ENCODE results near the gene BCCIP.

Gene BCCIP

DNA sequence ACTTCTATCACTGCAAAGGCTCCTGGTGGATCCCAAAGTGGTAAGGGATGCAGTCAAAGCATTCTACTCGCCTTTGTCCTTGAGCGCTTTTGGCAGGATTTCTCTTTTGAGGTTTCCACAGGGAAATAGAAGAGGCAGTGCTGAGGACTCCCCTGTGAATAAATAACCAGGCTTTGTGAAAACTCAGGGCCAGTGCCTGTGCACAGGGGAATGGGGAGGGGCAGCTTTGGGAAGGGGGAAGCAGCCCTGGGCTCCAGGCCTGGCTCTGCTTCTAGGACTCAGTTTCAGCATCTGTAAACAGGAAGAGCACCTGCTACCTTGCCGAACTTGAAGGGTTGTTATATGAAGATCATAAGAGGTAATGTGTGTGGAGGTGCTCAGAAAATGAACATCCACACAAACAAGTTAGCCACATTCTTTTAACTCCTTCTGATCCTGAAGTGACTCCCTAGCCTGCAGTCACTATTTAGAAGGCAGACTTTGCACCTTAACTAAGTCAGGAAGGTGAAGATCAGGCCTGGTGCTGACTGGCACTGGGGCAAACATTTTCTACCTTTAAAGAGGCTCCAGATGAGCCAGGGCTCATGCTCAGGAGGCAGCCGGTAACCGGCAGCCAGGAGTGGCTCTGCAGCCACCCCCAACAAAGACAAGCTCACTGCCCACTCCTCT is 25.2 kb upstream of the BCCIP start:
- no peak for DNase-seq (ENCODE audit: low spot score)

- DNase-seq (ENCODE audit: low spot score), result no peak
These were observed 23.7 kb upstream of the BCCIP start for GRCh38 chr10:125799451-125800182.

DNA sequence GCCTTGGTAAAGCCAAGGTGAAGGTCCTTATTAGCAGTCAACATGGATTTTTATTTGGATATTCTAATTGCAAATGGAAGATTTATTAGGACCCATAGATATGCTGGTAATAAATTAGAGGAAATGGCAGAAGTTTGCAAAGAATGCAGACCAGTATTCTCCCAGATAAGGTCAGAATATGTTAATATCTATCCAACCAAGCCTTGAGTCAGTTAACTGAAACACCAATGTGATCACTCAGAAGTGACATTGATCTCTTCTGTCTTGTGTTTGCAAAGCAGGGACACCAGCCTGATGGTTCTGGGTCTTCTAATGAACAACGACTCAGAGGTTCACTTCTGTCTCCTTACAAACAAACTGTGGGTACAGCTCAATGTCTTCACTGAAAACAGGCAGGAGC is 21.8 kb upstream of the BCCIP start:
- DNase-seq (ENCODE audit: low spot score), result no peak

- DNase-seq (ENCODE audit: low spot score), result no peak
These were observed 21.2 kb upstream of the BCCIP start for GRCh38 chr10:125802131-125802530.

- DNase-seq (ENCODE audit: low spot score), result no peak
These were observed 20.6 kb upstream of the BCCIP start for GRCh38 chr10:125802739-125803138.

- DNase-seq (ENCODE audit: low spot score), result no peak
These were observed 15.3 kb upstream of the BCCIP start for GRCh38 chr10:125808047-125808446.

DNA sequence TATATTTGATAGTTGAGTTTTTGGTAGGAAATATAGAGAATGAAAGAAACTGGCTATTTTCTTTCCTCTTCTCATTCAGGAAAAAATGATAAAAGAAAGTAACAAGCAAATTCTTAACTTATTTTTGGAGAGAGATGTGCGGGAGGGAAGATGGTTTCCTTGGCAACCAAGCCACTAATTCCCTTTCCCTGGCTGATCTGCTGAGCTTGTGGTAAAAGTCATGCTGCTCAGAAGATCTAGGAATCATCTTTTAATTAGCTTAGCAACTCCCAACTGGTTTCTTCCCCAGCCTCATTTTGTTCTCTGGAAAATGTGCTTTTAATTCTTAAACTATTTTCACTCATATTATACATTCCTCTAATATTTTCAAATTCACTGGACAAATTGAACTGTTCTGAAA is 12.1 kb upstream of the BCCIP start:
- DNase-seq (ENCODE audit: low spot score), result no peak

GRCh38 chr10:125812128-125812750 is 11.1 kb upstream of the BCCIP start:
- DNase-seq (ENCODE audit: low spot score), result no peak

- DNase-seq (ENCODE audit: low spot score), result no peak
These were observed 7.6 kb upstream of the BCCIP start for GRCh38 chr10:125815764-125816163.

GRCh38 chr10:125816548-125816947 is 6.8 kb upstream of the BCCIP start:
- no peak for DNase-seq (ENCODE audit: low spot score)

GRCh38 chr10:125817337-125817946 is 5.9 kb upstream of the BCCIP start:
- no peak for DNase-seq (ENCODE audit: low spot score)

DNA sequence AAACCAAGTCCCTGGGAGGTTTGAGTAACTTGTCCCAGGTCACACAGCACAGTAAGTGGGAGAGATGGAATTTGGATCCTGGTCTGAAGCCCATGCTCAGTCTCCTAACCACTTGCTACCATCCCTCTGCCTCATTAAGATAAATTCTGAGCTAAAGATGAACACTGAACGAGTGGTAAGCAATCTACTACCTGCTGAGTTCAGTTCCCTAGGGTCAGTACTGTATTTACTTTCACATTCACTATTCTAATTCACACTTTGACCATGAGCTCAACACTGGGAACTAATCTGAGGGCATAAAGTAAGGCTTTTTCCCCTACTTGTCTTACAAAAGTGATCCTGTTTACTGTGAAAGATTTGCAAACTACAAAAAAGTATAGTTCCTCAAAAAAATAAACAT is 2.6 kb upstream of the BCCIP start:
- DNase-seq (ENCODE audit: low spot score), result no peak

DNA sequence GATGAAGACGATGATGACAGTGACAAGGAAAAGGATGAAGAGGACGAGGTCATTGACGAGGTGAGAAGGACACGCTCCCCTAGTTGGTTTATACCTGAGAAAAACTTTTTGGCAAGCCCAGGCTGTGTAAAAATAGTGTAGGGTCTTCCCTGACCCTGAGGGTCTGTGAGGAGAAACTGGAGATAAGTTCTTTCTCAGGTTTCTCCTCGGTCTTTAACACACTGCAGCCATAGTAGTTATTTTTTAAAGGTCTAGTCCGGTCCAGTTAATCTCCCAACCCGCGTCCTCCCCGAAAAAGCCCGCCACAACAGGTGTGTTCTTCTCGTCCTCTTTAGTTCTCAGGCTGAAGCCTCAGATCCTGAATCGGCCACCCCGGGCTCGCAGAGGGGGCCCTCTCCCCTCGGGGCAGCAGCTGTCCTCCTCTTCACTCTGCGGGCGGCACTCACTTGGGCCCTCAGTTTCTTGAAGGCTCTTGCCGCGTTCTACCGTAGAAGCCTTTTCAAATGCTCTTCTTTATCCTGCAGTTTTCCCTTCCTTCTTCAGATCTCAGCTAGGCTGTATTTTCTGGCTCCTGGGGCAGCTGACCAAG is 411 bp downstream of the BCCIP start:
- no peak for DNase-seq (ENCODE audit: low spot score)

GRCh38 chr10:125824736-125825135 is 1.4 kb downstream of the BCCIP start:
- no peak for DNase-seq (ENCODE audit: low spot score)

DNA sequence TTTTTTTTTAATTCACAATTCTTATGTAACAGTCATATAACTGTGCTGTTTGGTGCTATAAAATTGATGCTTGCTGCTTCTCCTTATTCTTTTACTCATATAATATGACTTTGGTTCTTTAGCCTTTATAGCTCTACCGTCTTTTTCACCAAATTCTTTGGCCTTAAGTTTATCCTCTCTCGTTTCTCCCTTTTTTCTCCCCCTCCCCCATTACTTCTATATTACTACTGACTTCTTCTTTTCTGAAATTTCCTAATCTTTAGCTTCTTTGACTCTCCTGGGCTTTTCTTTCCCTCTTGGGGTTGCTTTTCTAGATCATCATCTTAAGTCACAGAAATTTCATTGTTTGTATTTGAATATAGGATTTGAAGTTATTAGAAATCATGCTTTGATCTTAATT is 3.8 kb downstream of the BCCIP start:
- DNase-seq (ENCODE audit: low spot score), result no peak

DNA sequence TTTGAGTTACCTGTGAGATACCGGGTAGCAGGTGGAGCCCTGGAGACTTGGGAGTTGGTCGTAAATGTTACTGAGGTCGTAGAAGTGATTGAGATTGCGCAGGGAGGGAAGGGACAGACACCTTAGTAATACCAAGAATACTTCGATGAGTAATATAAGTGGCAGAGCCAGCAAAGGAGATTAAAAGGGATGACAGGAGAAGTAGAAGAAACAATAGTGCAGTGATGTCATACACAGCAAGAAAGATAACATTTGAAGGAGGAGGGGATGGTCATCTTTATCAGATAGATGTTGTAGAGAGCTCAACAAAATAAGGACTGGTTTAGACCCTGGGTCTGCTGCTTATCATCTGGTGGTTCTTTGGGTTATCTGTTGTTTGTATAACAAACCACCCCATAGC is 5.0 kb downstream of the BCCIP start:
- no peak for DNase-seq (ENCODE audit: low spot score)

GRCh38 chr10:125836746-125837145 is 13.4 kb downstream of the BCCIP start:
- DNase-seq (ENCODE audit: low spot score), result no peak

DNA sequence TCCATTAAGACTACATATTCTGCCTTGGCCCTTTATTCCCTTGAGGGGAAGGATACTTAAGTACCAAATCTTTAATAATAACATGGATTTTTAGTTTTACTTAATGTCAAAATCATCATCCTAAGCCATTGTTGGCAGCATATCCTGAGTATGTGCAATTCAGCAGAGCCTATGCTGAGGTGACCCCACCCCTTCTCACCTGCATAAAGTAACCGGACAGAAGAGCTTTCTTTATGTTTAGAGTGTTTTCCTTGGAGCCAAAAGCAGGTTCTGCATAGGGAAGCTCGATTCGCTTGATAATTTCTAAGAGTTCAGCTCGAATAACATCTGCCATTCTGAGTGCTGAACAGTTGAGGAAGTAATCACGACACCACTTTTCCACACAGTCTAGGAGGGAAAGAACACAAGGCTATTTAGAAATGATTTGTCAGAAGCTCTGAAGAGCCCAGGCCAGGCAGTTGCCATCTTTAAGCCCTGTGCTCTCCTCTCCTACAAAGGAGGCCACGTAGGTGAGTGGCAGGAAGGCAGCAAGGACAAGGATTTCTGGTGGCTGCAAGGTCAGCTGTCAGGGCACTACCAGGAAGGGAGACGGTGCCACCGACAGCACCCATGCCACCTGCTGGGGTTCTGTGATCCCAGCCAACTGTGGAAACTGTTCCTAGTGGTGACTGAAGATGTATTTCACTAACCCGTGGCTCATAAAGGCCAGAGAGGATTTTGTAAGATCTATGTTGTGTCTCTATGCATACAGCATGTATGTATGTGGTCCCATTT is 15.6 kb downstream of the BCCIP start:
- no peak for DNase-seq (ENCODE audit: low spot score)

- no peak for DNase-seq (ENCODE audit: low spot score)
These were observed 17.1 kb downstream of the BCCIP start for GRCh38 chr10:125840406-125840805.

DNA sequence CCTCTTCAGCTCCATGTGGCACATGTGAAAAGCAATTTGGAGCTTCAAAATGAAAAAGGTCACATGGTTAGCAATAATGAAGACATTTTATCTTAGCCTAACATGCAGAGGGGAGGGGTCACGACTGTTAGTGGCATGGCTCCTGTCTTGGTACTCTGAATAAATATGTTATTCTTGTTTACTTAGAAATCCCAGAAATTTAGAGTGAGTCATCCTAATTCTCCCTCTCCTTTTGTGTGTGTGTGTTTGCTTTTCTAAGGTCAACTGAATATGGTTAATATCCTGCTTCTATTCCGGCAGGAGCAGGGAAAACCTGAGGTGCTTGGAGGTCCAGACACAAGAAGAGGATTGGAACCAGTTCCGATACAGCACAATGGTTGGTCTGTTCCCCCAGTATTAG is 17.6 kb downstream of the BCCIP start:
- no peak for DNase-seq (ENCODE audit: low spot score)

DNA sequence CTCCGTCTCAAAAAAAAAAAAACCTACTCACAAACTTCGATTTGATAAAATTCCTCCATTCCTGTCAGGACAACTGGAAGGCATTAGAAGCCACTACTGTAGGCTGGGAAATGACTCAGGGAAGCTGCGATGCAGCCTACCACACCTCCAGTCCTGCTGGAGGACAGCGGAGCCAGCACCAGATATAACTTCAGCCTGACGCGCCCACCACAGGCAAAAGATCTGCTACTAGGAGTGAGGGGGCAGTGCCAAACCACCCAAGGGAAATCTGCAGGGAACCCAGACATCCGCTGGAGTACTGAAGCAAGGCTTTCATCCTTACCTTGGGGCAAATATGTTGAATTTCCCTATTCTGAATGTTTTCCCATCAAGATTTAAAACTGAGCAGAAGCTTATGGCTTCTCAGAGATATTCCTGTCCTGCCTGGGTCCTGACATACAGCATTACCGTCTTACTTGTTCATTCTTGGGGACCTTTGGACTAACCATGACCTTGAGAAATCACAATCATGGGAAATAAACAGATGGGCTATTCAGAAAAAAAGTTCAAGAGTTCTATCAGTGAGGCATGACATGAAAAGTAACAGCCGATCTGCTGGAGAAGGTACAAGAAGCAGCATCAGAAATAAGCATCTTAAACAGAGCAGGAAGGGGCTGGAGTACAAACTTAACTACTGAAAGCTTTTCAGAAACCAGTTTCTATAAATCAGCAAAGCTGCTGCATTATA is 20.4 kb downstream of the BCCIP start:
- no peak for DNase-seq (ENCODE audit: low spot score)

Data from HuH-7.5 (cell line).